Measurements from ENCODE around the gene GAD1. TPM values are rescaled to one million over a fixed set of nuclear protein-coding genes. Genes with fewer than 3 reads are reported as not detected.
A peak's percentile ranks its signal among the peaks of the same experiment; 100 is the strongest.

GAD1 gene
- polyA plus RNA-seq, 1 of the 3 experiments (the other 2 are of a cell fraction), result 0.20 TPM

GRCh38 chr2:170886386-170886785, 69.7 kb downstream of the GAD1 start (continued):
- no peak for TF ChIP-seq CTCF (IDR thresholded peaks at IDR 0.05)
- no peak for TF ChIP-seq GATA2 (CRISPR knock-in tag; IDR thresholded peaks at IDR 0.05)
- TF ChIP-seq RFX5 (IDR thresholded peaks at IDR 0.05; ENCODE audit: low read length), result no peak
- TF ChIP-seq USF1 (IDR thresholded peaks at IDR 0.05; ENCODE audit: borderline replicate concordance, low read depth), result no peak
- no peak for TF ChIP-seq MXI1 (IDR thresholded peaks at IDR 0.05; ENCODE audit: low read depth, low read length)
- TF ChIP-seq MAX (IDR thresholded peaks at IDR 0.05; ENCODE audit: low read depth), result 0 out of 2 replicates have a peak, but pooled peaks have one; percentile 33
- TF ChIP-seq FOSL2 (IDR thresholded peaks at IDR 0.05; ENCODE audit: borderline replicate concordance, low read depth), result peak; percentile 75
- TF ChIP-seq RCOR1 (IDR thresholded peaks at IDR 0.05; ENCODE audit: low read length), result no peak
- peak; percentile 66; the same call in 1 of the 2 replicates for TF ChIP-seq RXRA (IDR thresholded peaks at IDR 0.05; ENCODE audit: borderline replicate concordance, low read depth)
- TF ChIP-seq JUND (IDR thresholded peaks at IDR 0.05), result peak; percentile 83
- TF ChIP-seq PBX3 (IDR thresholded peaks at IDR 0.05), result peak; percentile 90
- no peak for TF ChIP-seq CHD2 (IDR thresholded peaks at IDR 0.05; ENCODE audit: low read length, partially characterized antibody)
- TF ChIP-seq EZH2phosphoT487 (IDR thresholded peaks at IDR 0.05; ENCODE audit: borderline replicate concordance, low read depth), result no peak
- TF ChIP-seq TEAD4 (IDR thresholded peaks at IDR 0.05; ENCODE audit: borderline replicate concordance, insufficient read depth), result peak; percentile 81
- peak; percentile 56; the same call in 1 of the 2 replicates for TF ChIP-seq POLR2AphosphoS5 (IDR thresholded peaks at IDR 0.05; ENCODE audit: low read depth, low read length)
- peak; percentile 94 for TF ChIP-seq NFIC (IDR thresholded peaks at IDR 0.05; ENCODE audit: borderline replicate concordance)
- TF ChIP-seq IRF3 (IDR thresholded peaks at IDR 0.05; ENCODE audit: low read depth, low read length), result no peak
- TF ChIP-seq ELF1 (IDR thresholded peaks at IDR 0.05), result no peak
- TF ChIP-seq RAD21 (IDR thresholded peaks at IDR 0.05; ENCODE audit: low read length), result no peak
- TF ChIP-seq NRF1 (IDR thresholded peaks at IDR 0.05; ENCODE audit: low read depth, low read length), result no peak
- TF ChIP-seq SMC3 (IDR thresholded peaks at IDR 0.05; ENCODE audit: low read depth, low read length), result no peak

Measured in SK-N-SH (cell line).